ENCODE measurements around the gene ZNF716. TPM values are rescaled to one million over a fixed set of nuclear protein-coding genes. Genes with fewer than 3 reads are reported as not detected.

The ZNF716 gene
- total RNA-seq, 1 experiment from 2014 or later: not detected

- Histone ChIP-seq H3K36me3 (ENCODE audit: control insufficient read depth in 1 of 2, insufficient read depth in 2 of 2, low read length in 2 of 2) (no peaks in the 10 kb centered on the region), H3K9me3 (ENCODE audit: control insufficient read depth in 1 of 2, insufficient read depth in 1 of 2, low read depth in 1 of 2, low read length in 2 of 2) (peaks cover 0 to 4% of the 10 kb centered on the region in 2 experiments; a peak in 3 of 4 replicates), H3K79me2 (ENCODE audit: insufficient read depth, low read length) (no peaks in the 10 kb centered on the region), H3K27ac (ENCODE audit: low read depth, low read length) (no peak overlapping the region), H3K4me3 (replicated peaks in 1 of 2; ENCODE audit: low read depth in 1 of 2, low read length in 2 of 2) (no peak overlapping the region), H4K20me1 (ENCODE audit: insufficient read depth) (no peaks in the 10 kb centered on the region), H3K4me2 (ENCODE audit: low read length) (no peak overlapping the region), H2AFZ (ENCODE audit: low read depth, low read length, poor library complexity, severe bottlenecking) (no peak overlapping the region), H3K4me1 (ENCODE audit: control insufficient read depth in 1 of 2, insufficient read depth in 2 of 2, low read length in 2 of 2) (no peaks in the 10 kb centered on the region), H3K9me2 (ENCODE audit: insufficient read depth) (no peaks in the 10 kb centered on the region), H3K9ac (ENCODE audit: low read length) (no peak overlapping the region), H3K27me3 (ENCODE audit: insufficient read depth, low read length) (no peaks in the 10 kb centered on the region)
- ChIA-PET CTCF (no interaction called here), RAD21 (ENCODE audit: low non-redundant PET in 1 of 2, low total read pairs in 2 of 2, uncharacterized antibody in 2 of 2, unreplicated experiment in 2 of 2) (no interaction called here), POLR2A (no interaction called here)
- TF ChIP-seq POLR2A (IDR thresholded peaks at IDR 0.05; ENCODE audit: borderline replicate concordance, extremely low read depth, insufficient read depth, insufficient read length): no peak
- TF ChIP-seq ZFX (IDR thresholded peaks at IDR 0.05): no peak
- TF ChIP-seq SP1 (IDR thresholded peaks at IDR 0.05; ENCODE audit: low read depth): no peak
- no peak for TF ChIP-seq REST (IDR thresholded peaks at IDR 0.05; ENCODE audit: low read depth)
- DNase-seq (ENCODE audit: low read depth, low spot score): no peak
- BruUV-seq (replicated peaks): no TSS peak
- intact Hi-C loops (cut with micrococcal nuclease): no loop called here
- ATAC-seq: no peak
Measured at GRCh38 chr7:57416601-57417358, 33.2 kb upstream of the ZNF716 start.

GRCh38 chr7:57417736-57418135 lies 32.2 kb upstream of the ZNF716 start:
- Histone ChIP-seq H3K9me3 (ENCODE audit: control insufficient read depth in 1 of 2, insufficient read depth in 1 of 2, low read depth in 1 of 2, low read length in 2 of 2) (peaks cover 0 to 5% of the 10 kb centered on the region in 2 experiments; a peak in 3 of 4 replicates), H3K9ac (ENCODE audit: low read length) (no peak overlapping the region), H3K27me3 (ENCODE audit: insufficient read depth, low read length) (no peaks in the 10 kb centered on the region), H3K4me3 (replicated peaks in 1 of 2; ENCODE audit: low read depth in 1 of 2, low read length in 2 of 2) (no peak overlapping the region), H3K27ac (ENCODE audit: low read depth, low read length) (no peak overlapping the region), H3K79me2 (ENCODE audit: insufficient read depth, low read length) (no peaks in the 10 kb centered on the region), H3K36me3 (ENCODE audit: control insufficient read depth in 1 of 2, insufficient read depth in 2 of 2, low read length in 2 of 2) (no peaks in the 10 kb centered on the region), H2AFZ (ENCODE audit: low read depth, low read length, poor library complexity, severe bottlenecking) (no peak overlapping the region), H3K4me1 (ENCODE audit: control insufficient read depth in 1 of 2, insufficient read depth in 2 of 2, low read length in 2 of 2) (no peaks in the 10 kb centered on the region), H4K20me1 (ENCODE audit: insufficient read depth) (no peaks in the 10 kb centered on the region), H3K9me2 (ENCODE audit: insufficient read depth) (no peaks in the 10 kb centered on the region), H3K4me2 (ENCODE audit: low read length) (no peak overlapping the region)
- no TSS peak for BruUV-seq (replicated peaks)
- no peak for ATAC-seq
- CTCF ChIA-PET: no interaction called here
- POLR2A ChIA-PET: no interaction called here
- RAD21 ChIA-PET (ENCODE audit: low non-redundant PET in 1 of 2, low total read pairs in 2 of 2, uncharacterized antibody in 2 of 2, unreplicated experiment in 2 of 2): no interaction called here
- no peak for DNase-seq (ENCODE audit: low read depth, low spot score)
- intact Hi-C loops (cut with micrococcal nuclease): no loop called here
- TF ChIP-seq EZH2 (IDR thresholded peaks at IDR 0.05) (no peak), CEBPB (IDR thresholded peaks at IDR 0.05; ENCODE audit: low read depth) (no peak), ZBTB33 (IDR thresholded peaks at IDR 0.05; ENCODE audit: extremely low read depth, insufficient replicate concordance, low read length) (no peak), ATF3 (IDR thresholded peaks at IDR 0.05) (no peak), TCF7L2 (IDR thresholded peaks at IDR 0.05; ENCODE audit: borderline replicate concordance, extremely low read depth, insufficient read depth, insufficient read length) (no peak), EGR1 (IDR thresholded peaks at IDR 0.05; ENCODE audit: low read depth) (no peak), ELF1 (IDR thresholded peaks at IDR 0.05; ENCODE audit: borderline replicate concordance, low read depth) (no peak), CBX3 (IDR thresholded peaks at IDR 0.05; ENCODE audit: low read depth) (no peak), FOSL1 (IDR thresholded peaks at IDR 0.05; ENCODE audit: low read depth) (no peak), ZFX (IDR thresholded peaks at IDR 0.05) (no peak), SP1 (IDR thresholded peaks at IDR 0.05; ENCODE audit: low read depth) (no peak), POLR2AphosphoS5 (IDR thresholded peaks at IDR 0.05; ENCODE audit: low read depth, low read length) (no peak), JUND (IDR thresholded peaks at IDR 0.05) (no peak)

All from HCT116 (cell line).